LNCaP clone FGC (cell line): ENCODE results near the gene COL4A5.

Source experiments
- DNase-seq: peaks from one replicate; pipeline ENCODE4 v3.0.0-alpha.2; 2011; ENCODE audit warnings: low read depth
- H3K4me3 ChIP-seq: 2 replicates; pipeline ENCODE4 v1.5.1; 2011; ENCODE audit warnings: mild to moderate bottlenecking, low read depth, low read length, control low read depth
- TF ChIP-seq, protein P1 (sequence below): IDR thresholded peaks from 2 replicates; pipeline ENCODE4 v1.5.1; 2012; ENCODE audit warnings: mild to moderate bottlenecking; ENCODE audit not compliant: control insufficient read depth, insufficient read depth; ENCODE audit errors: extremely low read depth

COL4A5 gene

DNA sequence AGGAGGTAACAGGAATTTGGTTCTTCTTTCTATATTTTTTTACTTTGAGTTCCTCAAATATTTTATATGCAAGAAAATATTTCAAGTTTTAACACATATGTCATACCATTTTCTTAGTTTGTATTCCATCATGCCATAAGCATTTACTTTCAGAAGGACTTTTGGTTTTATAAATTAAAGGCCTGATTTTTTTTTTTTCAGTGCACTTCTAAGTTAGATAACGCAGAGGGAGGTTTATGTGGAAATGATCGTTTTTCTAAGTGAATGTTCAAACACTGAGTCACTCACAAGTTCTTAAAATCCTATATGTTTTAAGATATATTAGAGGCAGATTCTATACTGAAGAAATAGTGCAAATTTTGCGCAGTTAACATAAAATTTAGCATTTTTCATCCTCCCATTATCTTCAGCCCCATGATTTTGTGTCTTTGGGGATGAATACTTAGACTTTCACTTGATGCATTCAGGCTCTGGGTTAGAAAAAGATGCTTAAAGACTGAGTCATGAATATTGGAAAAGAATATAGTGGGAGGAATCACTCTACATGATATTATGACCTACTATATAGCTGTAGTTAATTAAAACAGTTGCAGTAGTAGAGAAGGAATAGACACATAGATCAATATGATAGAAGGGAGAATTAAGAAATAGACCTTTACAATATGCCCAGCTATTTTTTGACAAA, 54.9 kb downstream of the COL4A5 start:
- H3K4me3 ChIP-seq, result no peak overlapping the region
- TF ChIP-seq, protein P1, sequence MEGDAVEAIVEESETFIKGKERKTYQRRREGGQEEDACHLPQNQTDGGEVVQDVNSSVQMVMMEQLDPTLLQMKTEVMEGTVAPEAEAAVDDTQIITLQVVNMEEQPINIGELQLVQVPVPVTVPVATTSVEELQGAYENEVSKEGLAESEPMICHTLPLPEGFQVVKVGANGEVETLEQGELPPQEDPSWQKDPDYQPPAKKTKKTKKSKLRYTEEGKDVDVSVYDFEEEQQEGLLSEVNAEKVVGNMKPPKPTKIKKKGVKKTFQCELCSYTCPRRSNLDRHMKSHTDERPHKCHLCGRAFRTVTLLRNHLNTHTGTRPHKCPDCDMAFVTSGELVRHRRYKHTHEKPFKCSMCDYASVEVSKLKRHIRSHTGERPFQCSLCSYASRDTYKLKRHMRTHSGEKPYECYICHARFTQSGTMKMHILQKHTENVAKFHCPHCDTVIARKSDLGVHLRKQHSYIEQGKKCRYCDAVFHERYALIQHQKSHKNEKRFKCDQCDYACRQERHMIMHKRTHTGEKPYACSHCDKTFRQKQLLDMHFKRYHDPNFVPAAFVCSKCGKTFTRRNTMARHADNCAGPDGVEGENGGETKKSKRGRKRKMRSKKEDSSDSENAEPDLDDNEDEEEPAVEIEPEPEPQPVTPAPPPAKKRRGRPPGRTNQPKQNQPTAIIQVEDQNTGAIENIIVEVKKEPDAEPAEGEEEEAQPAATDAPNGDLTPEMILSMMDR, result no peak
- no peak for DNase-seq

DNA sequence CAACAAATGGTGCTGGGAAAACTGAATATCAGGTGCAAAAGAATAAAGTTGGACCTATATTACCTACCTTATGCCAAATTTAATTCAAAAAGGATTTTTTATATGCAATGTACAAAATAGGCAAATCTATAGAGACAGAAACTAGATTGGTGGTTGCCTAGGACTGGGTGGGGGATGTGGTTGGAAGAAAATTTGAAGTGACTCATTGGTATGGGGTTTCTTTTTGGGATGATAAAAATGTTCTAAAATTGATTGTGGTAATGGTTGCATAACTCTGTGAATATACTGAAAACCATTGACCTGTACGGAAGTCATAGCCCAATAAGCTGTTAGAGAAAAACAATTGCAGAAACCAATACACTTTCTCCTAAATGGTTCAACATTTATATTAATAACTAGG, 72.1 kb downstream of the COL4A5 start:
- no peak overlapping the region for H3K4me3 ChIP-seq
- DNase-seq, result no peak
- TF ChIP-seq, protein P1, result no peak

DNA sequence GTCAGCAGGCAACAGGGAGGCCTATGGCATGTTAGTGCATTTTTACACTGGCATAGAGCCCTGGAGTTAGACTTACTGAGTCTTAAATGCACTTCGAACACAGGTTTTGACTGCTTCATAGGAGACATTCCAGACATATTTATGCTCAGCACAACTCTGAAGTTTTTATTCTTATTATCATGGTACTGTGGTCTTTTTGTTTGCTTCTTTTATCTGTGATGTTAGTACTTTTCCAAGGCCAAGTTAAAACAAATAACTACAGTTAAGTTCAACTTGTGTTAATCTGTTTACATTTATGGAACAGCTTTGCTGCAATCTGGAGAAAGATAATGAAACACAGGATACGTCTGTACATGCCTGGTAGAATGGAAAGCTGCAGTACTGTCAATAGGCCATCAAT, 76.5 kb downstream of the COL4A5 start:
- no peak overlapping the region for H3K4me3 ChIP-seq
- TF ChIP-seq, protein P1, result no peak
- no peak for DNase-seq

- TF ChIP-seq, protein P1, result no peak
- no peak overlapping the region for H3K4me3 ChIP-seq
- no peak for DNase-seq
Observed at GRCh38 chrX:108527724-108528123, 88.1 kb downstream of the COL4A5 start.

- H3K4me3 ChIP-seq, result no peak overlapping the region
- DNase-seq, result no peak
- TF ChIP-seq, protein P1, result peak; percentile 59
Observed at GRCh38 chrX:108537005-108537404, 97.4 kb downstream of the COL4A5 start.

GRCh38 chrX:108541286-108541685, 101.6 kb downstream of the COL4A5 start:
- DNase-seq, result no peak
- no peak overlapping the region for H3K4me3 ChIP-seq
- TF ChIP-seq, protein P1, result no peak

GRCh38 chrX:108557580-108557979, 117.9 kb downstream of the COL4A5 start:
- no peak for DNase-seq

More at GRCh38 chrX:108557580-108557979, 117.9 kb downstream of the COL4A5 start:
- TF ChIP-seq, protein P1, result no peak
- no peak overlapping the region for H3K4me3 ChIP-seq
